ENCODE measurements around the gene MACROD2. TPM values are rescaled to one million over a fixed set of nuclear protein-coding genes. Genes with fewer than 3 reads are reported as not detected.
A peak's percentile ranks its signal among the peaks of the same experiment; 100 is the strongest.

The MACROD2 gene
- total RNA-seq, 1 experiment from 2014 or later, result 3.1 TPM

GRCh38 chr20:16018881-16019280, 2023.6 kb downstream of the MACROD2 start:
- no peak overlapping the region for H3K4me3 Mint-ChIP-seq (ENCODE audit: unreplicated experiment)
- H3K36me3 Mint-ChIP-seq (ENCODE audit: insufficient read depth, unreplicated experiment), result no peaks in the 10 kb centered on the region
- H3K9me3 Mint-ChIP-seq (ENCODE audit: unreplicated experiment), result no peaks in the 10 kb centered on the region
- peaks cover 6% of the 10 kb centered on the region for H3K4me1 Mint-ChIP-seq (ENCODE audit: insufficient read depth, unreplicated experiment)
- no peaks in the 10 kb centered on the region for H3K27me3 Mint-ChIP-seq (ENCODE audit: insufficient read depth, unreplicated experiment)
- no peak overlapping the region for H3K27ac Mint-ChIP-seq (ENCODE audit: low read depth, unreplicated experiment)
- peak; percentile 18 for DNase-seq (ENCODE audit: unreplicated experiment)
- ChIA-PET POLR2A (no interaction called here), CTCF (no interaction called here)
- BruUV-seq (replicated peaks), result no TSS peak
- intact Hi-C loops (cut with micrococcal nuclease), result no loop called here
- no peak for TF ChIP-seq CTCF (IDR thresholded peaks at IDR 0.05; ENCODE audit: unreplicated experiment)

GRCh38 chr20:16020971-16021370, 2025.7 kb downstream of the MACROD2 start:
- H3K9me3 Mint-ChIP-seq (ENCODE audit: unreplicated experiment), result no peaks in the 10 kb centered on the region
- H3K36me3 Mint-ChIP-seq (ENCODE audit: insufficient read depth, unreplicated experiment), result no peaks in the 10 kb centered on the region
- intact Hi-C loops (cut with micrococcal nuclease), result no loop called here
- H3K4me3 Mint-ChIP-seq (ENCODE audit: unreplicated experiment), result no peak overlapping the region
- H3K4me1 Mint-ChIP-seq (ENCODE audit: insufficient read depth, unreplicated experiment), result peaks cover 6% of the 10 kb centered on the region
- H3K27ac Mint-ChIP-seq (ENCODE audit: low read depth, unreplicated experiment), result no peak overlapping the region
- no peaks in the 10 kb centered on the region for H3K27me3 Mint-ChIP-seq (ENCODE audit: insufficient read depth, unreplicated experiment)
- DNase-seq (ENCODE audit: unreplicated experiment), result peak; percentile 73
- no peak for TF ChIP-seq CTCF (IDR thresholded peaks at IDR 0.05; ENCODE audit: unreplicated experiment)
- ChIA-PET POLR2A (no interaction called here), CTCF (interaction anchor here (0.6 kb wide), 1 partner anchor 30 kb away, joined by 3 read pairs; no protein-coding TSS in a partner anchor)
- BruUV-seq (replicated peaks), result no TSS peak

- CTCF ChIA-PET, result interaction anchor here (0.6 to 0.7 kb wide), 2 partner anchors 9 to 63 kb away, joined by 3 to 5 read pairs; no protein-coding TSS in a partner anchor
- POLR2A ChIA-PET, result no interaction called here
- Mint-ChIP-seq H3K27ac (ENCODE audit: low read depth, unreplicated experiment) (no peak overlapping the region), H3K36me3 (ENCODE audit: insufficient read depth, unreplicated experiment) (no peaks in the 10 kb centered on the region), H3K27me3 (ENCODE audit: insufficient read depth, unreplicated experiment) (peaks cover 6% of the 10 kb centered on the region), H3K4me3 (ENCODE audit: unreplicated experiment) (no peak overlapping the region), H3K4me1 (ENCODE audit: insufficient read depth, unreplicated experiment) (peaks cover 6% of the 10 kb centered on the region), H3K9me3 (ENCODE audit: unreplicated experiment) (no peaks in the 10 kb centered on the region)
- no peak for DNase-seq (ENCODE audit: unreplicated experiment)
- no TSS peak for BruUV-seq (replicated peaks)
- intact Hi-C loops (cut with micrococcal nuclease), result no loop called here
- no peak for TF ChIP-seq CTCF (IDR thresholded peaks at IDR 0.05; ENCODE audit: unreplicated experiment)
Observed at GRCh38 chr20:16025084-16025483, 2029.8 kb downstream of the MACROD2 start.

GRCh38 chr20:16027686-16028085, 2032.4 kb downstream of the MACROD2 start:
- no TSS peak for BruUV-seq (replicated peaks)
- Mint-ChIP-seq H3K27ac (ENCODE audit: low read depth, unreplicated experiment) (no peak overlapping the region), H3K4me3 (ENCODE audit: unreplicated experiment) (no peak overlapping the region), H3K36me3 (ENCODE audit: insufficient read depth, unreplicated experiment) (no peaks in the 10 kb centered on the region), H3K27me3 (ENCODE audit: insufficient read depth, unreplicated experiment) (peaks cover 27% of the 10 kb centered on the region), H3K4me1 (ENCODE audit: insufficient read depth, unreplicated experiment) (no peaks in the 10 kb centered on the region), H3K9me3 (ENCODE audit: unreplicated experiment) (no peaks in the 10 kb centered on the region)
- no peak for DNase-seq (ENCODE audit: unreplicated experiment)
- intact Hi-C loops (cut with micrococcal nuclease), result no loop called here
- CTCF ChIA-PET, result interaction anchor here (0.6 kb wide), 1 partner anchor 216 kb away, joined by 3 read pairs; no protein-coding TSS in a partner anchor
- POLR2A ChIA-PET, result no interaction called here
- TF ChIP-seq CTCF (IDR thresholded peaks at IDR 0.05; ENCODE audit: unreplicated experiment), result no peak

Data from MCF 10A (cell line).